ENCODE results near the gene PIGQ.

The PIGQ gene

GRCh38 chr16:630815-631405 is 61.1 kb downstream of the PIGQ start, which contains the start of gene WFIKKN1:
WFIKKN1 (plus strand) TSS chr16:630985; CDS start chr16:631254, 269 bp downstream.
- no peak for DNase-seq

GRCh38 chr16:631808-632358 is 62.1 kb downstream of the PIGQ start:
- DNase-seq = no peak

GRCh38 chr16:632486-633335 is 62.9 kb downstream of the PIGQ start:
- no peak for DNase-seq

GRCh38 chr16:633336-634050 is 63.7 kb downstream of the PIGQ start:
- no peak for DNase-seq
